Measurements from ENCODE around the gene PMPCA. TPM values are rescaled to one million over a fixed set of nuclear protein-coding genes. Genes with fewer than 3 reads are reported as not detected.

Gene PMPCA
- total and polyA plus RNA-seq, 11 donors: 61.5 to 81.8 (median 73.6) TPM

DNA sequence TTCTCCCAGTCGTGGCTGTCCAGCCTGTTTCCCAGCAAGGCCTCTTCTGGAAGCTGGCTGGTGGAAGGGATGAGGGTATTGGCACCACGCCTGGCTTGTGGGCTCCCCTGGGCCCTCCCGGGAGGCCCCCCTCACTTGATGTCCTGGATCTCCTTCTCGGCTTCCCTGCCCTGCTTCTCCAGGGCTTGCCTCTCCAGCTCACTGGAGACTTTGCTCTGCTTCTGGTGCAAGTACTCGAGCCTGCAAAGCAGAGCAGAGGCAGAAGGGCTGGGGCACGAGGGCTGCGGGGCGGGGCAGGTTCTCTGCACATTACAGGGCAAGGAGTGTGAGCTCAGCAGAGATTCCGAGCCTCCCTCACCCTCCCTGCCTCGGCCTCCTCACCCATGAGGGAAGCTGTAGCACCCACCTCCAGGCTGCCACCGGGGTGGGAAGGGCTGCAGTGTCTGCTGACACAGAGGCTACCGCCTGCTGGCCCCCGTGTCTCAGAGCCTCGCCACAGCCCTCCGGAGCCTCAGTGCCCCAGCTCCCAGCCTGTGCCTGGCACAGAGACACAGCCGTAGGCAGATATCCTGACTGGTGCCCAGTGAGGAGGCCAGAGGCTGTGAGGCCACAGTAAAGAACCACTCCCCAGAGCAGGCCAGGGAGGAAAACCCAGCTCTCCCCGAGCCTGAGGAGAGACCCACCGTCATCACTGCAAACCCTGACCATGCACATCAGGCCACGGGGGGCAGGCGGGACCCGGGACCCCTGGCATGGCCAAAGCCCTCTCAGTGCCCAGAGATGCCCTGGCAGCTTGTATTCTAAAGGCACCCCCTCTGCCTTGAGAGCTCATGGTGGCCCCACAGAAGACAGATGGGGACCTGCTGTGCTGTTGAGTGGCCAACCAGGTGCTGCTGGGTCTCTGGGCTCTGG is 17.7 kb upstream of the PMPCA start:
- no peaks in the 10 kb centered on the region for H3K9me3 ChIP-seq
- H3K27me3 ChIP-seq: no peaks in the 10 kb centered on the region
- TF ChIP-seq POLR2A (IDR thresholded peaks at IDR 0.05): no peak
- TF ChIP-seq, protein P1, sequence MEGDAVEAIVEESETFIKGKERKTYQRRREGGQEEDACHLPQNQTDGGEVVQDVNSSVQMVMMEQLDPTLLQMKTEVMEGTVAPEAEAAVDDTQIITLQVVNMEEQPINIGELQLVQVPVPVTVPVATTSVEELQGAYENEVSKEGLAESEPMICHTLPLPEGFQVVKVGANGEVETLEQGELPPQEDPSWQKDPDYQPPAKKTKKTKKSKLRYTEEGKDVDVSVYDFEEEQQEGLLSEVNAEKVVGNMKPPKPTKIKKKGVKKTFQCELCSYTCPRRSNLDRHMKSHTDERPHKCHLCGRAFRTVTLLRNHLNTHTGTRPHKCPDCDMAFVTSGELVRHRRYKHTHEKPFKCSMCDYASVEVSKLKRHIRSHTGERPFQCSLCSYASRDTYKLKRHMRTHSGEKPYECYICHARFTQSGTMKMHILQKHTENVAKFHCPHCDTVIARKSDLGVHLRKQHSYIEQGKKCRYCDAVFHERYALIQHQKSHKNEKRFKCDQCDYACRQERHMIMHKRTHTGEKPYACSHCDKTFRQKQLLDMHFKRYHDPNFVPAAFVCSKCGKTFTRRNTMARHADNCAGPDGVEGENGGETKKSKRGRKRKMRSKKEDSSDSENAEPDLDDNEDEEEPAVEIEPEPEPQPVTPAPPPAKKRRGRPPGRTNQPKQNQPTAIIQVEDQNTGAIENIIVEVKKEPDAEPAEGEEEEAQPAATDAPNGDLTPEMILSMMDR (IDR thresholded peaks at IDR 0.05): no peak
- no peak overlapping the region for H3K4me3 ChIP-seq
- no peaks in the 10 kb centered on the region for H3K4me1 ChIP-seq
- no peak overlapping the region for H3K27ac ChIP-seq
- intact Hi-C loops (cut with DNase I): no loop called here
- ATAC-seq: no peak
- no peak for DNase-seq
- 79 to 82% (median 82%) methylated on average over 15 to 21 of the region's 21 CpGs for WGBS, 4 donors
- peaks cover 0 to 94% (median 89%) of the 10 kb centered on the region in 9 donors for H3K36me3 ChIP-seq

DNA sequence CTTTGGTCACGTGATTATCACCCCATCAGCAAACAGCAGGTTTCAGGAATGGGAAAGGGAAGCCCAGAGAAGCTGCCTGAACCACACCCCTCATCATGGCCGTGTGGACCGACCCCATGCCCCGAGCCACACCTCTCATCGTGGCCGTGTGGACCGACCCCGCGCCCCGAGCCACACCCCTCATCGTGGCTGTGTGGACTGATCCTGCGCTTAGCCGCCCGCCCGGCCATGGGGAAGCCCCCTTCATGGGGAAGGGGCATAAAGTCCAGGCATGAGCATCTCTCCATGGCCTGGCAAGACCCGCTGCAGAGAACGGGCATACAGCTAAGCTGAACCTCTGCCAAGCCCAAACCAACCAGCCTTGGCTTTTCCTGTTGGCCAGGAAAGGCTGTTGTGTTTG is 16.9 kb upstream of the PMPCA start:
- H3K4me1 ChIP-seq: peaks cover 0 to 4% (median 2%) of the 10 kb centered on the region in 12 donors
- H3K4me3 ChIP-seq: no peak overlapping the region
- TF ChIP-seq, protein P1 (IDR thresholded peaks at IDR 0.05): no peak
- TF ChIP-seq POLR2A (IDR thresholded peaks at IDR 0.05): no peak
- no peak for ATAC-seq
- 90 to 93% (median 91%) methylated on average over 17 of the region's 17 CpGs for WGBS, 4 donors
- H3K27ac ChIP-seq: no peak overlapping the region
- peaks cover 0 to 92% (median 81%) of the 10 kb centered on the region in 9 donors for H3K36me3 ChIP-seq
- no peak for DNase-seq
- intact Hi-C loops (cut with DNase I): no loop called here
- H3K27me3 ChIP-seq: no peaks in the 10 kb centered on the region
- H3K9me3 ChIP-seq: no peaks in the 10 kb centered on the region

DNA sequence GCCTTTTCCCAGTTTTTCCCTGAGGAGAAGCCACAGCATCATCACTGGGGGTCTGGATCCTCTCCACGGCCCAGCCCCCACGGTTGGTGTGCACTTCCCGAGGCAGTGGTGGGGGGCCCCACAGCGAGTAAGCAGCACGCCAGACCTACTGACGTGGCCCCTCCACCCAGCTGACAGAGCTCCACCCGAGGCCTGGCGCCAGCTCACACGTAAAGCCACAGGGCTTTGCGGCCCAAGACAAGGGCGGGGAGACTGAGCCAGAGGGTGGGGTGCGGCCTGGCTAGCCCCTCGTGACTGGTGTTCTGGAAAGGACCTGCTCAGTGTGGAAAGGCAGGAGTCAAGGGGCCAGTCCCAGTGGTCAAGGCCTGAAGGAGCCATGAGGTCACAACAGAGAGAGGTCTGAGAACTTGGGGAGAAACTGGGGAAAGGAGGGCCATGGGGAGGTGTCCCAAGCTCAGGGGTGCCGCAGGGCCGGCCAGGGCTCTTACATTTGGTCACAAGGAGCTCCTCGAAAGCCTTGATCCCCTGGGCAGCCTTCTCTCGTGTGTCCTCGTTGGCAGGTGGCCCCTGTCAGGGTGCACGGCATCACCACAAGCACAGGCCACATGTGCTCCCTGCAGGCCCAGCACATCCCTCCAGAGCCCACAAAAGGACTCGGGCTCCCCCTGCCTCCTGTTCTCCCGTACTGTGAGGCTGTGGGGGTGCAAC is 16.0 kb upstream of the PMPCA start:
- H3K36me3 ChIP-seq: peaks cover 0 to 87% (median 72%) of the 10 kb centered on the region in 9 donors
- DNase-seq (no peak), ATAC-seq (peak in 1 of 4 donors; percentile 12)
- H3K4me1 ChIP-seq: peaks cover 0 to 14% (median 11%) of the 10 kb centered on the region in 12 donors
- H3K9me3 ChIP-seq: no peaks in the 10 kb centered on the region
- 91 to 96% (median 94%) methylated on average over 11 to 21 of the region's 21 CpGs for WGBS, 4 donors
- intact Hi-C loops (cut with DNase I): loop anchor here in 1 of 10 donors (5.0 kb wide), 1 partner anchor 82 kb away; no protein-coding TSS in a partner anchor
- H3K27ac ChIP-seq: no peak overlapping the region
- TF ChIP-seq, protein P1 (IDR thresholded peaks at IDR 0.05): no peak
- no peak for TF ChIP-seq POLR2A (IDR thresholded peaks at IDR 0.05)
- H3K4me3 ChIP-seq: no peak overlapping the region
- H3K27me3 ChIP-seq: no peaks in the 10 kb centered on the region

DNA sequence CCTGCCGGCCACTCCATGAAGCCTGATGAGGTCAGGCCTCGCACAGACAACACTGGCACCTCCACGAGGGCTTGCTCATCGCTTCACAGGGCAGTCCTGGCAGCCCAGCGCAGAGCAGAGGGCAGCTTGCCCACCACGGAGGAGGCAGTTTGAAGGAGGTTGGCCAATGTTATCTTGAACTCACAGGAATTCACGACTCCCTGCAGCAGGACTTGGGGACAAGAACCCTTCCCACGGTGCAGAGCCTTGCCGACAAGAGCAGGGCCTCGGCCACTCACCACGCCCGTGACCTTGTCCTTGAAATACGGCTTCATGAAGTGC is 15.5 kb upstream of the PMPCA start:
- TF ChIP-seq, protein P1 (IDR thresholded peaks at IDR 0.05): no peak
- TF ChIP-seq POLR2A (IDR thresholded peaks at IDR 0.05): no peak
- WGBS, 4 donors: 90 to 97% (median 93%) methylated on average over 9 to 13 of the region's 13 CpGs
- DNase-seq (no peak), ATAC-seq (no peak)
- intact Hi-C loops (cut with DNase I): loop anchor here in 1 of 10 donors (5.0 kb wide), 1 partner anchor 83 kb away; no protein-coding TSS in a partner anchor
- Histone ChIP-seq H3K9me3 (no peaks in the 10 kb centered on the region), H3K36me3 (peaks cover 0 to 81% (median 67%) of the 10 kb centered on the region in 9 donors), H3K27ac (no peak overlapping the region), H3K27me3 (no peaks in the 10 kb centered on the region), H3K4me1 (peaks cover 0 to 18% (median 11%) of the 10 kb centered on the region in 12 donors), H3K4me3 (no peak overlapping the region)
